GM18870 (cell line): ENCODE measurements around the gene INPP5D.
"Not testable (repeated sequence)": the region's sequence is repeated elsewhere in the genome, so short reads cannot be mapped to it uniquely, and the experiment has no call there.

ENCODE experiments used
- ATAC-seq: cut with Tn5 transposase; IDR thresholded peaks from one replicate; pipeline ENCODE4 v1.9.1; 2021; ENCODE audit warnings: moderate library complexity; ENCODE audit not compliant: unreplicated experiment

INPP5D gene

DNA sequence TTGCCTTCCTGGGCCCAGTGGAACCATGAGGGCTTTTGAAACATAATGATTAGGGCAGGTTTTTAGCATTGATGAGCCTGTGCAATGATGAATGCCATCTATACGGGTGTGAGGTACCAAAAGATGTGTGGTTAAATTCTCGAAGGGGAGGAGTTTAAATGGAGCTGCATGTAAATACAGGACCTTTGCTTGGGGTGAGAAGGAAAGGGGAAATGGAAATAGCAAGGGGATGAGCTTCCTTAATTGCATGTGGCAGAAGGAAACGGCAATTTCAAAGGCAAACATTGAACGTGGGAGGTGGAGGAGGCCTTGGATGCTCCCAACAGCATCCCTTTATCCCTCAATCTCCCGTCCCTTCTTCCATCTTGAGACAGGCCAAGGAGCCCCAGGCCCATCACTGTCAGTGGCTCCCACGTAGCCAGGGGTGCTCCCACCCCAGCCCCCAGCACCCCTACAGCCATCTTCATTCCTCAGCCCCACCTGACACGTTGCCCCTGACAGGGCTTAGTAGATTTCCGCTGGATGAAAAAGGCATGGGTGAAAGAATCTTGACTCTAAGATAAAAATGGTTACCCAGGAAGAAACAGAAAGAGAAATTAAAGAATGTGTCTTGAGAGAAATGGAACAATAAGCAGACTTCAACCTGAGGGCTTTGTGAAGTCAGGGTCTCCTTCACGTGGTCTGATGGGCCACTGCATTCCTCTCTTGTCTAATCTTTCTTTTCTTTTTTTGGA lies 32.5 kb downstream of the INPP5D start:
- ATAC-seq: no peak

DNA sequence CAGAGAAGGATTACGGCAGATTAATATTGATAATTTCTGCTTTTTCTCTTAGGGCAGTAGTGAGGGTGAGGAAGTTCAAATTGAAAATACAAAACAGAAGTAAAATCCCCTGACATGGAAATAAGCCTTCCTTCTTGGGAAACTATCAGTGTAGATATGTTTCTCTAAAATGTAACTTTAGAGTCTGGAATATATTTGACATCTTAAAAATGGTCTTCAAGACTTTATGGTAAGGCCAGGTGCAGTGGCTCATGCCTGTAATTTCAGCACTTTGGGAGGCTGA lies 33.0 kb downstream of the INPP5D start:
- no peak for ATAC-seq

DNA sequence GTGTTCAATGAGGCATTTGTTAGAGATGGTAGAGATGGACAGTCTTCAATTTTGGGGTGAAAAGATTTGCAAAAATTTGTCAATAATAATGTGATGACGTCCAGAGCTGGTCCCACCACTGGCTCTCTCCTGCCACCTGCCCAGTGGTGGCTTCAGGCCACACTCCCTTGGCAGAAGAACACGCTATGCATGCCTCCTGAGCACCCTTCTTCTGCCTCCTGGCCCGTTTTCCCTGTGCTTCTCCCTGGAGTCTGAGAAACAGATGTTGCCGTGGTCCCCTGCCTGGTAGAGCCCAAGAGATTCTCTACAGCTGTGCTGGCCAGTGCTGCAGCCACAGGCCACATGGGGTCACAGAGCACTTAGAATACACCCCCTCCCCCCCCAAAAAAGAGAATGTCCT lies 33.6 kb downstream of the INPP5D start:
- ATAC-seq: no peak

DNA sequence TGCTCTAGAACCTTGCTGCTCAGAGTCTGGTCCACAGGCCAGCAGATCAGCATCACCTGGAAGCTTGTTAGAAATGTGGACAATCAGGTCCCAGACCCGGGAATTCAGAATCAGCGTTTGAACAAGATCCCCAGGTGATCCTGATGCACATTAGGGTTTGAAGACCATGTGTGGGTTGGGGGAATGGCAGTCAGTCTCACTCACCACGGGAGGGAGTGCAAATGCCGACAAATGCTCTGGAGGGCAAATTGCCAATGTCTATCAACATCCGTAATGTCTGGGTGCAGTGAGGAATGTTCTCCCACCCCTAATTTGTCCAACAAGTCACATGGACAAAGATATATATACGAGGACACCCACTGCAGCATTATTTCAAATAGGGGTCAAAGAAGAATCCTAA lies 34.5 kb downstream of the INPP5D start:
- no peak for ATAC-seq

DNA sequence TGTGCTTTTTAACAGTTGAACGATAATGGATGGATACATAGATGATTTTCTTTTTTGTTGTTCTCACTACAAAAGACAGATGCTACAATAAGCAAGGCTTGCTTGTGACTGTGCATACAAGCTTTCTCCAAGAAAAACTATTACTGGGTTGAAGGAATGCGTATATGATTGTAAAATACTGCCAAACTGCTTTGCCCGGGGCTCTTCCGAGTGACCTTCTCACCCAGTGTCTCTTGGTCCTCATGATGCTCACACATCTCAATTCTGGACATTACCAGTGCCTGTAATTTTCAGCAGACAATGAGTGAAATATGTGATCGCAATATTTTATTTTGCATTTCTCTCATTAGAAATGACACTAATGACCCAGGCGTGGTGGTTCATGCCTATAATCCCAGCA lies 35.9 kb downstream of the INPP5D start:
- ATAC-seq: no peak

DNA sequence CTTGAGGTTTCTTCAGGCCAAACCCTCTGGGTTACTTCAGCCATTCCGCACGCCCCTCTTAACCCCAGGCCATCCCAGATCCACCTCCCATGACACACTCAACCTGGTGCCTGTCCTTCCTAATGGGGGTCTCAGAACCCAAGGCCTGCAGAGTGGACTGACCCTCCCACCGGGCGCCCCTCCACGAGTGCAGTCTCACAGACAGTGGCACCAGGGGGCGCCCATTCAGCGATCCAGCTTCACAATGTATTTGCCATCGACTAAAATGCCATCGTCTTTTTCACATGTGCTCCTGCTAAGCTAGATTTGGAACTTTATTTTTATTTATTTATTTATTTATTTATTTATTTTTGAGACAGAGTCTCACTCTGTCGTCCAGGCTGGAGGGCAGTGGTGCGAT lies 38.5 kb downstream of the INPP5D start:
- ATAC-seq: no peak

DNA sequence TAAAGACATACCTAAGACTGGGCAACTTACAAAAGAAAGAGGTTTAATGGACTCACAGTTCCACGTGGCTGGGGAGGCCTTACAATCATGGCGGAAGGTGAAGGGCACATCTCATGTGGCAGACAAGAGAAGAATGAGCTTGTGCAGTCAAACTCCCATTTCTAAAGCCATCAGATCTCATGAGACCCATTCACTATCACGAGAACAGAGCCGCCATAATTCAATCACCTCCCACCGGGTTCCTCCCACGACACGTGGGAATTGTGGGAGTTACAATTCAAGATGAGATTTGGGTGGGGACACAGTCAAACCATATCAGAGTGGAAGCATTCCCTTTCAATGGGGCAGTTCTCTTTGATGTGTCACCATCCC lies 39.7 kb downstream of the INPP5D start:
- ATAC-seq: not testable (repeated sequence)

DNA sequence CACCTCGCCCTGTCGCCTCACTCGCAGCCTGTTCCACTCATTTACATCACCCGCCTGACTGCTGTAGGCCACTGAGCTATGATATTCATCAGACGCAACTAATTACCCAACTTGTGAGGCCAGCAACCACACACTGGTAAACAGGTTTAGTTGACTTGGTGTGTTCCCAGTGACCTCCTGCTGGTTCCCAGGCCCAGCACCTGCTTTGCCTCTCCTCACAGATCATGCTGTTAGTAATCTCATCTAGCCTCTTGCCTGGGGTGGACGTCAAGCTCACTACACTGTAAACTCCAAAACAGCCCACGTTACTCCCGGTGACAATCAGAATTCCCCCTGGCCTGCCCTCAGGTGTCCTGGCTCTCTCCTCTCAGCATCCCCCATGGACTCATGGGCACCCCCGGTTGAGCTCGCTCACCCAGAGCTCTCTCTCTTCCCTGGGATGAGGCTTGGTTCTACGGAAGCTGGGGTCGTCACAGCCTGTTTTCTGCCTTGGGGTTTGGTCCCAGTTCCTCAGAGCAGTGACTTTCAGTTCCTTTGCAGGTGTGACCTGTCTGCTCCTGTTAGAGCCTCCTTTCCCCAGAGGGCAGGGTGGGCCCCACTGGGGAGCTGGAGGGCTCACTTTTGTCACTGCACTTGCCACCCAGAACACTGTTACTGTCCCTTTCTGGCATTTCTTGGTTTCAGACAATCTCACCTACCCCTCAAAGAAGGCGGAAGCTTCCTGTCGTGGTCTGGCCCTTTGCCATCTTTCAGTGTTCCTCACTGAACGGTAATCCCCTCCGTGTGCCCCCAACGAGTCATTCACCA lies 40.3 kb downstream of the INPP5D start:
- peak; percentile 73 for ATAC-seq

DNA sequence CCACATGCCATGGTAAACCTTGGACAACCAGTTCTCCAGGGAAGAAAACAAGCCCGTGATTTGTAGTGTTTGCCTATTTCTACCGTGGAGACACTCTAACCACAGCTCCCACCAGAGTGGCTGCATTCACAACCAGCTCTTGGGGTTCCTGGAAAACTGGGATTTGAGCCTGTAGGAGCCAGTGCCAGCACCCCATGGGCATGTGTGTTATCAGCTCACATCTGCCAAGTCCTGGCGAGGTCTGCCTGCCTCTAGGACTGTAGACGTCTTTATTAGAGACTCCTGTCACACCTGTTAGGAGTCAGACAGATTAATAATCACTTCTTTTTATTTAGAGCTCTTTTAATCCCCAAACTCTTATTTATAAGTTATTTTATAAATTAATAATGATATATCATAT lies 41.0 kb downstream of the INPP5D start:
- no peak for ATAC-seq

DNA sequence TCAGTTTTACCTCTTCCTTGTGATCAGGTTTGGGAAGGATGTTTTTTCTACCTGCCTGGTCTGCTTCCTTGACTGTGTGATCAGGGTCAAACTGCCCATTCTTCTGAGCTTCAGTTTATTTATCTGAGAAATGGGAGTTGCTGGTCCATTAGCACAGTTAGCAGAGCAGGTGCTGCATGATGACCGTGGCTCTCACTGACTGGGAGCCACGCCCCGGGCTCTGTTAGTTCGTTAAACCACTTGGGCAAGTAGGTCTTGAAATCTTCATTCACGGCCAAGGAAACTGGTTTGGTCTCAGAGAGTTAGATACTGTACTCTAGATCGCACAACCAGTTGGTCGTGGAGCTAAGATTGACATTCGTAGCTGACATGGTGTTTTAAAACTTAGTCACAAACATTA lies 41.7 kb downstream of the INPP5D start:
- no peak for ATAC-seq

DNA sequence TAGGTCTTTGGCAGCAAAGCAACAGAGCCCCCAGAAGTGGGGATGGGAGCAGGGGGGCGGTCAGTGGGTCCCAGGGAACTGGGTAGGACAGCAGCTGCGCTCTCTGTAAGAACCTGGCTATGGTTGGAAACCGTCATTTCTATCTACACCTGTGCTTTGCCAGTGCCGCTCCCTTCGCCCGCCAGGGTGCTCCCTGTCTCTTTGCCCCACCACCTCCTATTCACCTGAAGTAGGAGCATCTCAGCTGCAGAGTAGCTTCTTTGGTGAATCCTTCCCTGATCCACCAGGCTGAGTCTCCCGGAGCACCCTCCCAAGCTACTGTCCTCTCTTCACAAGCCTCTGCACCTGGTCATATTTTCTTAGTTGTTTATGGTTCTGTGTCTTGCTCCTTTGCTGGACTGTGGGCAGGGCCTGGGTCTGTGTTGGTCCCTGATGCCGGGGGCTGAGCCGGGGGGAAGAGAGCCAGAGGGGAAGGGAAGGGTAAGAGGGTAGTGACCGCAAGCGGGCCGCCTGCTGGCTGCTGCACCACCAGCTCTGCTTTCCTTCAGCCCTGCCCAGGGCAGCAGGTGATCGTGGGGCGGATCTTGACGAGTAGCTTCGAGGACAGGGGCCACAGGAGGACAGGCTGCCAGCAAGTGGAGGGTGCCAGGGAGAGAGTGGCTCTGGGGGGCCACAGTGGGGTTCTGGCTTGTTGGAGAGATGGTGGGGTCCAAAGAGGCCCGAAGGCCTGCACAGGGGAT lies 45.2 kb downstream of the INPP5D start:
- no peak for ATAC-seq

DNA sequence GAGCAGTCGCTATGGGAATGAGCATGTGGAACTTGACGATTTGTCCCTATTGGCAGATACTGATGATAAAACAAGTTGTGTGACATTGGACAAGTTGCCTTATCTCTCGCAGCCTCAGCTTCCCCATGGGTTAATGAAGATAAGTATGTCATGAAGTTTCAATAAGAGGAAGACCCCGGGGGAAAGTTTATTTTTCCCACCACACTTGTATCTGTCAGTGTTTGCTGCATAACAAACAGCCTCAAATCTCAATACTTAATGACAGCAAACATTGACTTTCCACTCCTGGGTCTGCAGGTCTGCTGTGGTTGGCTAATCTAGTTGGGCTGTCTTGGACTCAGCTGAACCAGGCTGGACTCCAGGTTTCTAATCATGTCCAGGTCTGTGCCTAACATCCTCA lies 45.8 kb downstream of the INPP5D start:
- no peak for ATAC-seq

DNA sequence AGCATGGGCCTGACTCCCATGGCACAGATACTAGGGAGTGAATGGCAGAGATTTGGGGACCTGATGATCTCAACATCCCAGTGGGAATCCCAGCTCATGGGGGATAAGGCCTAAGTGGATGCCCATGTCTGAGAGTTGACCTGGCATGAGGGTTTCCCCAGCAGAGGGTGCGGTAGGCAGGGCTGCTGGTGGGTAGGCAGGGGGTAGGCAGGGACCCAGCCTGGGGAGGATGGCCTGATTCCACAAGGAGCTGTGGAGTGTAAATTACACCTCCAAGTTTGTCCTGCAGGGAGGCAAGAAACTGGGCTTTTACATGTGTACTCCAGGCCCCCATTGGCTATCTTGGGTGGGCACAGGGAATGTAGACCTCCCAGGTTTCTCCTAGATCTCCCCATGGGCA lies 46.9 kb downstream of the INPP5D start:
- no peak for ATAC-seq

DNA sequence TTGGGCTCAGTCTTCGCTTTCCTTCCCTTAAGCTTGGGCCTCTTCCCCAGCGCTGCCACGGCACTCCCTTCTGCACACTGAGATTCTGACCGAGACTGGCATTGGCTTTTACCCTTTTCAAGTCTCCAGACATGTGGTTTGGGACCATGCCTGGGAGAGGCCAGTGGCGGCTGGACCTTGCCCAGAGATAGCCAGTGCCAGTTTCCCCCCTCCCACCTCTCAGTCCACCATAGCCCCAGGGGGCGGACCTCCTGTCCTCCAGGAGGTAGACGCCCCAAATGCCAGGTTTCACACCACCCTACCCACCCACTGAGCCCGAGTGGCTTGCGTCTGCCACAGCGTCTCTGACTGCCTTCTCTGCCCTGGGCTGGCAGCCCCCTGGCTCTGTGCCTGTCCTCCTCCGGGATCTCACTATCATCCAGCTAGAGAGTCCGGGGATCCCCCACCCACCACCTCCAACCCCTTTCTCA lies 47.7 kb downstream of the INPP5D start:
- ATAC-seq: no peak

DNA sequence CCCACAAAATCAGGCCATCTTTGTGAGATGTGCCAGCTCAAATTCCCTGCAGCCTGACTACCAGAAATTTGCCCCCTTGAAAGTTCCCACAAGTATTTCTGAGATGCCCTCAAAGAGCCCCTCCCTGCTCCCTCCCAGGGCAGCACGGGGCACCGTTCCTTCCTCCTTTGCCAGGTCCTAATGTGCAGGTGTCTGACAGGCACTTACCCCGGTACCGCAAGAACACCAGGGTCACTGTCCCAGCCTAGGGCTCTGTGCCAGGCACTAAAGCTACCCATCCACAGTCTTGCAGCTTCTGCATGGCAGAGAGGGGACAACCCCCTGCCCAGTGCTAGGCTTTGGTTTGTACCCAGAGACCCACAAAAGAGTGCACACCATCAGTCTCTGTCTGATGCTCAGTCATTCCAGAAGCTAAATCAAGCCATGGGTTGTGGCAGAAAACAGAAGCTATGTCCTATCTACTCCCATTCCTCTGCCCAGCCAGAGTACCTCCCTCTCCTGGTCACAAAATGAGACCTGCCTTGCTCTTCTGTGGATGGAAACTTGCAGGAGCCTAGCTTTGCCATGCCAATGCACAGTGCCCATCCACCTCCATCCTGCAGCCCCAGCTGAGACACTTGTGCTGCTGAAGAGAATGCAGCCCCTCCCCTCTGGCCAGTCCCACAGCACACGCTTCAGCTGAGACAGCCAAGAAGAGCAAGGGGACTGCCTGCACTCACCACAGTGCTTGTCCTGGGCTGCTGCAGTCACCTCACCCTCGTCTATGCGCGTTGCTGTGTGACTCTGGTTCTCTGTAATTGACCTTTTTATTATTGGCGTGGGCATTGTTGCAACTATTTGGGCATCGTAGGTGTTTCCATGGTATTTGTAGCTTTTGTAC lies 48.7 kb downstream of the INPP5D start:
- no peak for ATAC-seq

DNA sequence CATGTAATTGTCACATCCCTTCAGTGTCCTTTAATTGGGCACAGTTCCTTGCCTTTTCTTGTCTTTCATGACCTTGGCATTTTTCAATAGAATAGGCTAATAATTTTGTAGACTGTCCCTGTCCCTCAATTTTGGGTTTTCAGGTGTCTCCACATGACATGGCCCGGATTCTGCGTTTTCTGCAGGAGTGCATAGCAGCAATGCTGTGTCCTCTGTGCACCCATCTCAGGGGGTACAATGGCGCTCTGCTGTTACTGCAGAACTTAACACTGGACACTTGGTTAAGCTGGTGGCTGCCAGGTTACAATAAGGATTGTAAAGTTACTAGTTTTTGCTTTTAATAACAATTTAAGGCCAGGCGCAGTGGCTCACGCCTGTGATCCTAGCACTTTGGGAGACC lies 51.3 kb downstream of the INPP5D start:
- ATAC-seq: no peak

DNA sequence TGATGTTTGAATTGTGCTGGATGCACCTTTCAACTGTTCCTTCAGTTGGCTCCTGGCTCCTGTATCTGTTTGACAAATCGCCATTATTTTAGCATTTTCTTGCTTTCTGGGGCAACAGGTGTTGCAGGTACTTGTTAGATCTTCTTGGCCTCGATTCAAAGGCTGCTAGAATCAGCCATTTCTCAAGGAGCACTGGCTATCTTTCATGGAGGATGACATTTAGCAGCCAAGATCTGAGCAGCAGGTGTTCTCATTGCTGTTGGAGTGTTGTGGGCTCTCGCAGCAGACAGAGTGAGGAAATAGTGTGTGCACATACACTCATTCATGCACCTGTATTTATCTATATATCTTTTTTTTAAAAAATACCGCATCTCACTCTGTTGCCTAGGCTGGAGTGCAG lies 52.2 kb downstream of the INPP5D start:
- ATAC-seq: no peak

DNA sequence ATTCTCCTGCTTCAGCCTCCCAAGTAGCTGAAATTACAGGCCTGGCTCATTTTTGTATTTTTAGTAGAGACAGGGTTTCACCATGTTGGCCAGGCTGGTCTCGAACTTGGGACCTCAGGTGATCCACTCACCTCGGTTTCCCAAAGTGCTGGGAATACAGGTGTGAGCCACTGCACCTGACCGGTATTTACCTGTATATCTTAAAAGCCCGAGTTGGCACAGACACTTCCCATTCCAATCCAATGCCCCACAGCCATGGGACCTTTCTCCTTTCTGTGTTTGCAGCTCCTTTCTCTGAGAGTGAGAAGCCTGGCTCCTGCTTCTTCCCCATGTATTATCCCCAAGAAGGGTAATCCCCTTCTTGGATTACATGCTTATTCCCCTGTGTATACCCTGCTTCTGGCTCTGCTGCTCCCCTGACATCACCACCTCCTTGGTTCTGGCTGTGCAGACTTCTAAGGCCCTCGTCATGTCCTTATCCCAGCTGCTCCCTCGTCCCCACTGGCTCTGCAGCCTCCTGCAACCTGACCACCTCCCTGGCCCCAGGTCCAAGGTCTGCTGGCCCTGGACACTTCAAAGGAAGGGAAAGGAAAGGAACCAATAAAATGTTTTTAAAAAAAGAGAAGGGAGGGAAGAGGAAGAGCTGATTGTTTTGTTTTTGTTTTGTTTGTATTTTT lies 52.8 kb downstream of the INPP5D start:
- no peak for ATAC-seq

DNA sequence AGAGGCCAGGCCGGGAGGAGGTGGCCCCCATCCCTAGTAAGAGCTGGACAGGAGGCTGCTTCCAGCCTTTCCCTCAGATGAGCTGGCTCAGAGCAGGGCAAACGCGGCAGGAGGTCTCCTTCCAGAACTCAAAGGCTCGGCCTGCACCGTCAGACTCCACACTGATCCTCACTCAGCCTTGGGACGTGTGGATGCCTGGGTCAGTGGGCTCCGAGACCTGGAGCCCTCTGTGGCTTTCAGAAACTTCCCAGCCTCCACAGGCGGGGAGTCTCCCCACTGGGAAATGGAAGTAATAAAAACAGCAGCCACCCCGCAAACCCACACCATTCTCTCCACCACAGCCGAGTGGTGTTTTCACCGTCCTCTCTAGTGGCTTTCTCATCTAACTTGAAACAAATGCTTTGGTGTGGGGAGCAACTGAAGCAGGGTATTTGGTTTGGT lies 54.3 kb downstream of the INPP5D start:
- ATAC-seq: no peak

DNA sequence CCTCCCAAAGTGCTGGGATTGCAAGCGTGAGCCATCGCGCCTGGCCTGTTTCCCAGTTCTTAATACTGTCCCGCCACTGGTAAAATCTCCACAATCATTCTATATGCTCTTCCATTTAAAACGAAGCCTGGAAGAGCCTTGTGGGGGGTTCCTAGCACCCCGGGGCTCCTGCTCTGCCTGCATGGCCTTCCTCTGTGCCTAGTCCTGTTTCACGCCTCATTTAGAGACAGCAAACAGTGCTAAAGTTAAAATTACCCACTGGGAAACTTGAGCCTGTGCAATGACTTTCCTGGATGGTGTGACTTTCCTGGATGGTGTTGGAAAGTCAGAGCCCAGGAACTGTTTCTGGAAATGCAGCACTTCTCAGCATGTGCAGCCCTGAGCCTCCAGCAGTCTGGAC lies 55.0 kb downstream of the INPP5D start:
- ATAC-seq: no peak
